Liver (tissue), 9 donors: ENCODE measurements around the gene COG4. TPM values are rescaled to one million over a fixed set of nuclear protein-coding genes. Genes with fewer than 3 reads are reported as not detected.

ENCODE experiments used
- DNase-seq: peaks from one replicate; pipeline ENCODE4 v3.0.0-alpha.2; 2017; ENCODE audit warnings: low spot score
- H3K27ac ChIP-seq, 2 donors: one replicate each; pipeline ENCODE4 v1.7.0; 2013; ENCODE audit warnings: inconsistent platforms in 2 of 2, low read length in 2 of 2, control low read depth in 1 of 2, low read depth in 1 of 2, mild to moderate bottlenecking in 1 of 2
- H3K27me3 ChIP-seq, 4 donors: one replicate each; pipeline versions ENCODE4 v1.6.1 to v1.7.0; 2013; ENCODE audit warnings: low read length in 3 of 4, inconsistent platforms in 1 of 4, mild to moderate bottlenecking in 1 of 4, moderate library complexity in 1 of 4; ENCODE audit not compliant: control insufficient read depth in 4 of 4, insufficient read depth in 4 of 4
- H3K36me3 ChIP-seq, 4 donors: one replicate each; pipeline versions ENCODE4 v1.6.1 to v1.7.0; 2013; ENCODE audit warnings: low read length in 3 of 4, mild to moderate bottlenecking in 3 of 4, low read depth in 1 of 4, moderate library complexity in 1 of 4; ENCODE audit not compliant: control insufficient read depth in 4 of 4, insufficient read depth in 3 of 4
- H3K4me1 ChIP-seq, 4 donors: one replicate each; pipeline versions ENCODE4 v1.6.1 to v1.7.0; 2013; ENCODE audit warnings: low read length in 3 of 4, mild to moderate bottlenecking in 3 of 4, moderate library complexity in 1 of 4; ENCODE audit not compliant: control insufficient read depth in 4 of 4, insufficient read depth in 4 of 4
- H3K4me3 ChIP-seq, 3 donors: one replicate each; pipeline versions ENCODE4 v1.6.1 to v1.7.0; 2013; ENCODE audit warnings: low read length in 3 of 3, control low read depth in 1 of 3, low read depth in 1 of 3, mild to moderate bottlenecking in 1 of 3
- H3K9ac ChIP-seq, 2 donors: one replicate each; pipeline ENCODE4 v1.7.0; 2013; ENCODE audit warnings: low read length in 2 of 2, mild to moderate bottlenecking in 2 of 2, moderate library complexity in 2 of 2, control low read depth in 1 of 2, low read depth in 1 of 2
- H3K9me3 ChIP-seq, 4 donors: one replicate each; pipeline versions ENCODE4 v1.6.1 to v1.7.0; 2013; ENCODE audit warnings: low read length in 3 of 4; ENCODE audit not compliant: control insufficient read depth in 4 of 4
- EGR1 ChIP-seq, 2 donors: IDR thresholded peaks; 2 replicates each; pipeline ENCODE4 v1.6.1; 2016 to 2018; ENCODE audit warnings: antibody characterized with exemption in 2 of 2, low read depth in 2 of 2
- FOXA1 ChIP-seq: IDR thresholded peaks from 2 replicates; pipeline ENCODE4 v1.6.1; 2016; ENCODE audit warnings: antibody characterized with exemption
- FOXA2 ChIP-seq: IDR thresholded peaks from 2 replicates; pipeline ENCODE4 v1.6.1; 2016; ENCODE audit warnings: antibody characterized with exemption
- GABPA ChIP-seq, 2 donors: IDR thresholded peaks in 1 of 2; conservative IDR thresholded peaks in 1 of 2; 2 replicates each; pipeline ENCODE4 v1.6.1; 2016; ENCODE audit warnings: antibody characterized with exemption in 2 of 2, mild to moderate bottlenecking in 1 of 2, moderate library complexity in 1 of 2
- HNF4A ChIP-seq, 2 donors: conservative IDR thresholded peaks; 2 replicates each; pipeline ENCODE4 v1.6.1; 2016; ENCODE audit warnings: antibody characterized with exemption in 2 of 2, mild to moderate bottlenecking in 2 of 2
- HNF4G ChIP-seq: IDR thresholded peaks from 2 replicates; pipeline ENCODE4 v1.6.1; 2016; ENCODE audit warnings: antibody characterized with exemption
- JUND ChIP-seq, 2 donors: IDR thresholded peaks; 2 replicates each; pipeline ENCODE4 v1.6.1; 2016; ENCODE audit warnings: antibody characterized with exemption in 2 of 2
- NR2F2 ChIP-seq: IDR thresholded peaks from 2 replicates; pipeline ENCODE4 v1.6.1; 2016; ENCODE audit warnings: antibody characterized with exemption
- RAD21 ChIP-seq, 2 donors: IDR thresholded peaks; 2 replicates each; pipeline ENCODE4 v1.6.1; 2016; ENCODE audit warnings: antibody characterized with exemption in 2 of 2, mild to moderate bottlenecking in 2 of 2
- RXRA ChIP-seq, 2 donors: IDR thresholded peaks; 2 replicates each; pipeline ENCODE4 v1.6.1; 2017 to 2018; ENCODE audit warnings: antibody characterized with exemption in 2 of 2, mild to moderate bottlenecking in 1 of 2
- SP1 ChIP-seq: IDR thresholded peaks from 2 replicates; pipeline ENCODE4 v1.6.1; 2018; ENCODE audit warnings: antibody characterized with exemption, mild to moderate bottlenecking
- TAF1 ChIP-seq: conservative IDR thresholded peaks from 2 replicates; pipeline ENCODE4 v1.6.1; 2016; ENCODE audit warnings: antibody characterized with exemption, mild to moderate bottlenecking
- YY1 ChIP-seq: IDR thresholded peaks from 2 replicates; pipeline ENCODE4 v1.6.1; 2016; ENCODE audit warnings: antibody characterized with exemption, mild to moderate bottlenecking
- WGBS: extraction: QIAGEN DNeasy Blood & Tissue Kit; methylation state at CpG from one replicate; pipeline ENCODE4 v1.1.7; 2013; 5-methylcytosine and 5-hydroxymethylcytosine counted together
- polyA plus RNA-seq, 2 donors: library from polyadenylated mRNA; stranded (reverse) in 1 of 2; unstranded in 1 of 2; fragments of 200-250 nt in 1 of 2; fragments of >200 nt in 1 of 2; fragmentation: Nextera tagmentation in 1 of 2; extraction: Ambion mirVana in 1 of 2; gene quantifications; one replicate each; pipeline versions ENCODE4 v1.2.1 to v1.2.3, GENCODE V29; 2013 to 2015
- total RNA-seq, 2 donors: library from RNA; depleted of rRNA; stranded (reverse); fragments of >200 nt; gene quantifications; one replicate each; pipeline ENCODE4 v1.2.3, GENCODE V29; 2014
- TF ChIP-seq, protein P1 (sequence below): IDR thresholded peaks from 2 replicates; pipeline ENCODE4 v1.6.1; 2016; ENCODE audit warnings: antibody characterized with exemption, mild to moderate bottlenecking
- TF ChIP-seq, protein P2 (sequence below): fragments of 150-350 bp; IDR thresholded peaks from 2 replicates; pipeline ENCODE4 v1.5.1; 2017; ENCODE audit warnings: improper control_type of control experiment, low read depth, low read length; ENCODE audit not compliant: missing input control
- TF ChIP-seq, protein P3 (sequence below): IDR thresholded peaks from 2 replicates; pipeline ENCODE4 v1.6.1; 2016; ENCODE audit warnings: antibody characterized with exemption
- TF ChIP-seq, protein P4 (sequence below): IDR thresholded peaks from 2 replicates; pipeline ENCODE4 v1.6.1; 2016; ENCODE audit warnings: antibody characterized with exemption
- TF ChIP-seq, protein P5 (sequence below): IDR thresholded peaks from 2 replicates; pipeline ENCODE4 v1.6.1; 2016; ENCODE audit warnings: antibody characterized with exemption
- donor health status: healthy.
- donor health status: healthy.
- donor health status: healthy.
- donor health status: healthy.
- donor health status: healthy.

Gene COG4
- total and polyA plus RNA-seq, 4 donors = 15.3 to 59.5 (median 27.2) TPM

DNA sequence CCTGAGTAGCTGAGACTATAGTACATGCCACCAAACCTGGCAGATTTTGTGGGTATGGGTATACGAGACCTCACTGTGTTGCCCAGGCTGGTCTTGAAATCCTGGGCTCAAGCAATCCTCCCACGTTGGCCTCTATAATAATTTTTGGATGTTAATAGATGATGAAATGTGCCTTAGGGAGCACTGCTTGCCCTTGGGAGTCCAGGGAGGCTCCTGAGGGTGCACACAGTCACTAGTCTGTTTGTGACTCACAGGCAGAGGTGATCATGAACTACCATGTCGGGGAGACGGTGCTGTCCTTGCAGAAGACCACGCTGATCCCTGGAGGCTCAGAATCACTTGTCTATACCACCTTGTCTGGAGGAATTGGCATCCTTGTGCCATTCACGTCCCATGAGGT, 46.4 kb upstream of the COG4 start:
- H3K9ac ChIP-seq = no peak overlapping the region
- TF ChIP-seq RXRA (IDR thresholded peaks at IDR 0.05) (no peak), NR2F2 (no peak), EGR1 (IDR thresholded peaks at IDR 0.05; ENCODE audit: low read depth in 2 of 2) (no peak), JUND (IDR thresholded peaks at IDR 0.05) (no peak), FOXA2 (no peak), FOXA1 (no peak), RAD21 (IDR thresholded peaks at IDR 0.05) (no peak), HNF4G (no peak), SP1 (no peak), YY1 (no peak), GABPA (IDR thresholded peaks at IDR 0.05 in 1 of 2, conservative IDR thresholded peaks at IDR 0.05 in 1 of 2) (no peak), TAF1 (no peak), HNF4A (conservative IDR thresholded peaks at IDR 0.05) (no peak)
- TF ChIP-seq, protein P1, sequence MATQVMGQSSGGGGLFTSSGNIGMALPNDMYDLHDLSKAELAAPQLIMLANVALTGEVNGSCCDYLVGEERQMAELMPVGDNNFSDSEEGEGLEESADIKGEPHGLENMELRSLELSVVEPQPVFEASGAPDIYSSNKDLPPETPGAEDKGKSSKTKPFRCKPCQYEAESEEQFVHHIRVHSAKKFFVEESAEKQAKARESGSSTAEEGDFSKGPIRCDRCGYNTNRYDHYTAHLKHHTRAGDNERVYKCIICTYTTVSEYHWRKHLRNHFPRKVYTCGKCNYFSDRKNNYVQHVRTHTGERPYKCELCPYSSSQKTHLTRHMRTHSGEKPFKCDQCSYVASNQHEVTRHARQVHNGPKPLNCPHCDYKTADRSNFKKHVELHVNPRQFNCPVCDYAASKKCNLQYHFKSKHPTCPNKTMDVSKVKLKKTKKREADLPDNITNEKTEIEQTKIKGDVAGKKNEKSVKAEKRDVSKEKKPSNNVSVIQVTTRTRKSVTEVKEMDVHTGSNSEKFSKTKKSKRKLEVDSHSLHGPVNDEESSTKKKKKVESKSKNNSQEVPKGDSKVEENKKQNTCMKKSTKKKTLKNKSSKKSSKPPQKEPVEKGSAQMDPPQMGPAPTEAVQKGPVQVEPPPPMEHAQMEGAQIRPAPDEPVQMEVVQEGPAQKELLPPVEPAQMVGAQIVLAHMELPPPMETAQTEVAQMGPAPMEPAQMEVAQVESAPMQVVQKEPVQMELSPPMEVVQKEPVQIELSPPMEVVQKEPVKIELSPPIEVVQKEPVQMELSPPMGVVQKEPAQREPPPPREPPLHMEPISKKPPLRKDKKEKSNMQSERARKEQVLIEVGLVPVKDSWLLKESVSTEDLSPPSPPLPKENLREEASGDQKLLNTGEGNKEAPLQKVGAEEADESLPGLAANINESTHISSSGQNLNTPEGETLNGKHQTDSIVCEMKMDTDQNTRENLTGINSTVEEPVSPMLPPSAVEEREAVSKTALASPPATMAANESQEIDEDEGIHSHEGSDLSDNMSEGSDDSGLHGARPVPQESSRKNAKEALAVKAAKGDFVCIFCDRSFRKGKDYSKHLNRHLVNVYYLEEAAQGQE = no peak
- TF ChIP-seq, protein P2, sequence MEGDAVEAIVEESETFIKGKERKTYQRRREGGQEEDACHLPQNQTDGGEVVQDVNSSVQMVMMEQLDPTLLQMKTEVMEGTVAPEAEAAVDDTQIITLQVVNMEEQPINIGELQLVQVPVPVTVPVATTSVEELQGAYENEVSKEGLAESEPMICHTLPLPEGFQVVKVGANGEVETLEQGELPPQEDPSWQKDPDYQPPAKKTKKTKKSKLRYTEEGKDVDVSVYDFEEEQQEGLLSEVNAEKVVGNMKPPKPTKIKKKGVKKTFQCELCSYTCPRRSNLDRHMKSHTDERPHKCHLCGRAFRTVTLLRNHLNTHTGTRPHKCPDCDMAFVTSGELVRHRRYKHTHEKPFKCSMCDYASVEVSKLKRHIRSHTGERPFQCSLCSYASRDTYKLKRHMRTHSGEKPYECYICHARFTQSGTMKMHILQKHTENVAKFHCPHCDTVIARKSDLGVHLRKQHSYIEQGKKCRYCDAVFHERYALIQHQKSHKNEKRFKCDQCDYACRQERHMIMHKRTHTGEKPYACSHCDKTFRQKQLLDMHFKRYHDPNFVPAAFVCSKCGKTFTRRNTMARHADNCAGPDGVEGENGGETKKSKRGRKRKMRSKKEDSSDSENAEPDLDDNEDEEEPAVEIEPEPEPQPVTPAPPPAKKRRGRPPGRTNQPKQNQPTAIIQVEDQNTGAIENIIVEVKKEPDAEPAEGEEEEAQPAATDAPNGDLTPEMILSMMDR = no peak
- TF ChIP-seq, protein P3, sequence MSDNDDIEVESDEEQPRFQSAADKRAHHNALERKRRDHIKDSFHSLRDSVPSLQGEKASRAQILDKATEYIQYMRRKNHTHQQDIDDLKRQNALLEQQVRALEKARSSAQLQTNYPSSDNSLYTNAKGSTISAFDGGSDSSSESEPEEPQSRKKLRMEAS = no peak
- TF ChIP-seq, protein P4, sequence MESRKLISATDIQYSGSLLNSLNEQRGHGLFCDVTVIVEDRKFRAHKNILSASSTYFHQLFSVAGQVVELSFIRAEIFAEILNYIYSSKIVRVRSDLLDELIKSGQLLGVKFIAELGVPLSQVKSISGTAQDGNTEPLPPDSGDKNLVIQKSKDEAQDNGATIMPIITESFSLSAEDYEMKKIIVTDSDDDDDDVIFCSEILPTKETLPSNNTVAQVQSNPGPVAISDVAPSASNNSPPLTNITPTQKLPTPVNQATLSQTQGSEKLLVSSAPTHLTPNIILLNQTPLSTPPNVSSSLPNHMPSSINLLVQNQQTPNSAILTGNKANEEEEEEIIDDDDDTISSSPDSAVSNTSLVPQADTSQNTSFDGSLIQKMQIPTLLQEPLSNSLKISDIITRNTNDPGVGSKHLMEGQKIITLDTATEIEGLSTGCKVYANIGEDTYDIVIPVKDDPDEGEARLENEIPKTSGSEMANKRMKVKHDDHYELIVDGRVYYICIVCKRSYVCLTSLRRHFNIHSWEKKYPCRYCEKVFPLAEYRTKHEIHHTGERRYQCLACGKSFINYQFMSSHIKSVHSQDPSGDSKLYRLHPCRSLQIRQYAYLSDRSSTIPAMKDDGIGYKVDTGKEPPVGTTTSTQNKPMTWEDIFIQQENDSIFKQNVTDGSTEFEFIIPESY = no peak
- TF ChIP-seq, protein P5, sequence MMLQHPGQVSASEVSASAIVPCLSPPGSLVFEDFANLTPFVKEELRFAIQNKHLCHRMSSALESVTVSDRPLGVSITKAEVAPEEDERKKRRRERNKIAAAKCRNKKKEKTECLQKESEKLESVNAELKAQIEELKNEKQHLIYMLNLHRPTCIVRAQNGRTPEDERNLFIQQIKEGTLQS = no peak
- 94% methylated on average over 6 of the region's 6 CpGs for WGBS
- no peaks in the 10 kb centered on the region for H3K27me3 ChIP-seq
- peaks cover 24 to 85% (median 70%) of the 10 kb centered on the region in 4 donors for H3K36me3 ChIP-seq
- H3K27ac ChIP-seq = no peak overlapping the region
- no peaks in the 10 kb centered on the region for H3K9me3 ChIP-seq
- H3K4me3 ChIP-seq = no peak overlapping the region
- no peak for DNase-seq
- H3K4me1 ChIP-seq = no peaks in the 10 kb centered on the region
